WERI-Rb-1 (cell line): ENCODE data around the gene RNF180.
A peak's percentile ranks its signal among the peaks of the same experiment; 100 is the strongest.

Experiments used
- DNase-seq: peaks from one replicate; pipeline ENCODE4 v3.0.0-alpha.2; 2020
- H3K27ac ChIP-seq: fragments of 250-450 bp; sonication (Bioruptor Pico); 2 replicates; pipeline ENCODE4 v1.5.1; 2020; ENCODE audit warnings: mild to moderate bottlenecking, moderate library complexity
- H3K27me3 ChIP-seq: fragments of 250-450 bp; sonication (Bioruptor Pico); 2 replicates; pipeline ENCODE4 v1.5.1; 2021; ENCODE audit warnings: mild to moderate bottlenecking, low read depth, moderate library complexity; ENCODE audit not compliant: insufficient read depth, severe bottlenecking
- H3K36me3 ChIP-seq: fragments of 250-450 bp; sonication (Bioruptor Pico); 2 replicates; pipeline ENCODE4 v1.5.1; 2020; ENCODE audit warnings: mild to moderate bottlenecking, moderate library complexity
- H3K4me3 ChIP-seq: 2 replicates; pipeline ENCODE4 v1.5.1; 2011; ENCODE audit warnings: low read depth, mild to moderate bottlenecking, control low read depth, low read length
- H3K9me3 ChIP-seq: fragments of 250-450 bp; sonication (Bioruptor Pico); 2 replicates; pipeline ENCODE4 v1.5.1; 2021; ENCODE audit warnings: mild to moderate bottlenecking, moderate library complexity; ENCODE audit not compliant: severe bottlenecking
- CTCF ChIP-seq: IDR thresholded peaks from 2 replicates; pipeline ENCODE4 v1.5.1; 2011; ENCODE audit warnings: low read depth, mild to moderate bottlenecking, control low read depth, inconsistent platforms, low read length

RNF180 gene

GRCh38 chr5:64165500-64166200 lies at the start of gene RNF180:
Gene RNF180 (plus strand): TSS chr5:64165843. CDS start chr5:64200808, 34,965 bp downstream.
- H3K9me3 ChIP-seq: no peaks in the 10 kb centered on the region
- H3K27me3 ChIP-seq: no peaks in the 10 kb centered on the region
- H3K27ac ChIP-seq: no peak within 1 kb of the TSS
- DNase-seq: peak; percentile 39
- H3K4me3 ChIP-seq: peak within 1 kb of the TSS; percentile 57
- H3K36me3 ChIP-seq: no peaks in the 10 kb centered on the region
- TF ChIP-seq CTCF: no peak

GRCh38 chr5:64125521-64125920 lies 40.1 kb upstream of the RNF180 start:
- Histone ChIP-seq H3K4me3 (no peak overlapping the region), H3K27ac (no peak overlapping the region), H3K9me3 (no peaks in the 10 kb centered on the region), H3K27me3 (no peaks in the 10 kb centered on the region), H3K36me3 (no peaks in the 10 kb centered on the region)
- TF ChIP-seq CTCF: no peak
- no peak for DNase-seq

GRCh38 chr5:64126202-64126741 lies 39.4 kb upstream of the RNF180 start:
- Histone ChIP-seq H3K36me3 (no peaks in the 10 kb centered on the region), H3K27me3 (no peaks in the 10 kb centered on the region), H3K4me3 (no peak overlapping the region), H3K9me3 (no peaks in the 10 kb centered on the region), H3K27ac (no peak overlapping the region)
- TF ChIP-seq CTCF: no peak
- no peak for DNase-seq

GRCh38 chr5:64140018-64140417 lies 25.6 kb upstream of the RNF180 start:
- H3K27me3 ChIP-seq: no peaks in the 10 kb centered on the region
- DNase-seq: no peak
- no peaks in the 10 kb centered on the region for H3K9me3 ChIP-seq
- no peak overlapping the region for H3K27ac ChIP-seq
- no peak overlapping the region for H3K4me3 ChIP-seq
- no peaks in the 10 kb centered on the region for H3K36me3 ChIP-seq
- no peak for TF ChIP-seq CTCF

GRCh38 chr5:64144425-64145215 lies 21.0 kb upstream of the RNF180 start:
- no peaks in the 10 kb centered on the region for H3K36me3 ChIP-seq
- H3K27ac ChIP-seq: no peak overlapping the region
- DNase-seq: no peak
- no peak for TF ChIP-seq CTCF
- no peak overlapping the region for H3K4me3 ChIP-seq
- H3K9me3 ChIP-seq: no peaks in the 10 kb centered on the region
- H3K27me3 ChIP-seq: no peaks in the 10 kb centered on the region
